Mucosa of descending colon (tissue), 3 donors: ENCODE data around the gene CCT7. TPM values are rescaled to one million over a fixed set of nuclear protein-coding genes. Genes with fewer than 3 reads are reported as not detected.

ENCODE experiments used
- ATAC-seq: fragments of 200-7000 bp; cut with Tn5 transposase; one replicate; pipeline ENCODE4 v1.9.1; 2020; ENCODE audit warnings: mild to moderate bottlenecking, moderate library complexity
- DNase-seq, 3 donors: peaks; one replicate each; pipeline ENCODE4 v3.0.0-alpha.2; 2020
- H3K36me3 ChIP-seq: fragments of 200-600 bp; one replicate; pipeline ENCODE4 v1.8.0; 2021; ENCODE audit warnings: low read depth, mild to moderate bottlenecking
- H3K4me1 ChIP-seq: fragments of 200-600 bp; one replicate; pipeline ENCODE4 v1.8.0; 2021; ENCODE audit warnings: low read depth, mild to moderate bottlenecking
- H3K4me3 ChIP-seq: fragments of 200-600 bp; one replicate; pipeline ENCODE4 v1.8.0; 2021; ENCODE audit warnings: mild to moderate bottlenecking
- H3K9me3 ChIP-seq: fragments of 200-600 bp; one replicate; pipeline ENCODE4 v1.8.0; 2021; ENCODE audit warnings: mild to moderate bottlenecking
- CTCF ChIP-seq: fragments of 200-600 bp; IDR thresholded peaks from one replicate; pipeline ENCODE4 v1.8.0; 2022; ENCODE audit warnings: antibody characterized with exemption, mild to moderate bottlenecking
- intact Hi-C, 2 donors: fragments of 100-400 bp; cut with DNase I in 1 of 2; cut with micrococcal nuclease in 1 of 2; formaldehyde crosslinking; loops; one replicate each; pipeline versions ENCODE4 v1.11.0 to v1.11.1; 2022; cut with DNase I, micrococcal nuclease
- total RNA-seq, 3 donors: library from RNA; stranded (reverse); fragmentation: NEBNext Ultra II Directional in 2 of 3; extraction: Animal tissue kit (Norgen Biotek cat#: 25700) in 2 of 3; gene quantifications; one replicate each; pipeline versions ENCODE4 v1.2.1 to v1.2.4, GENCODE V29; 2021 to 2023
- donor health status: DM: no; HTN: no; CAD: no; lungs with moderate emphysema.
- donor health status: DM: no; HTN: no; CAD: no.
- donor health status: DM: no; HTN: yes; CAD: no.

CCT7 gene
- total RNA-seq, 3 donors from 2014 or later = 132 to 207 (median 144) TPM

GRCh38 chr2:73268366-73268829 is 34.3 kb downstream of the CCT7 start:
- no peak overlapping the region for H3K4me3 ChIP-seq
- ATAC-seq = no peak
- peaks cover 10% of the 10 kb centered on the region for H3K4me1 ChIP-seq
- TF ChIP-seq CTCF = no peak
- intact Hi-C loops = no loop called here
- H3K36me3 ChIP-seq = no peaks in the 10 kb centered on the region
- no peak for DNase-seq
- no peaks in the 10 kb centered on the region for H3K9me3 ChIP-seq

GRCh38 chr2:73268830-73269685 is 35.0 kb downstream of the CCT7 start:
- DNase-seq = peak; percentile 84 to 90 (median 85)
- ATAC-seq = peak; percentile 89

GRCh38 chr2:73269686-73270465 is 35.8 kb downstream of the CCT7 start:
- intact Hi-C loops = no loop called here

More at GRCh38 chr2:73268830-73269685, 35.0 kb downstream of the CCT7 start:
- no peaks in the 10 kb centered on the region for H3K9me3 ChIP-seq
- H3K4me1 ChIP-seq = peaks cover 10% of the 10 kb centered on the region
- TF ChIP-seq CTCF = no peak
- H3K36me3 ChIP-seq = no peaks in the 10 kb centered on the region
- intact Hi-C loops = no loop called here
- H3K4me3 ChIP-seq = peak overlapping the region; percentile 17

GRCh38 chr2:73272270-73272669 is 38.2 kb downstream of the CCT7 start:
- no peaks in the 10 kb centered on the region for H3K9me3 ChIP-seq
- H3K4me1 ChIP-seq = peaks cover 10% of the 10 kb centered on the region
- DNase-seq (no peak), ATAC-seq (no peak)
- intact Hi-C loops = no loop called here
- no peaks in the 10 kb centered on the region for H3K36me3 ChIP-seq
- TF ChIP-seq CTCF = no peak
- no peak overlapping the region for H3K4me3 ChIP-seq

More at GRCh38 chr2:73269686-73270465, 35.8 kb downstream of the CCT7 start:
- H3K4me3 ChIP-seq = peak overlapping the region; percentile 17
- ATAC-seq (no peak), DNase-seq (no peak)
- H3K9me3 ChIP-seq = no peaks in the 10 kb centered on the region
- no peak for TF ChIP-seq CTCF
- no peaks in the 10 kb centered on the region for H3K36me3 ChIP-seq
- H3K4me1 ChIP-seq = peaks cover 10% of the 10 kb centered on the region

GRCh38 chr2:73279852-73280251 is 45.7 kb downstream of the CCT7 start:
- DNase-seq (no peak), ATAC-seq (no peak)
- no peak overlapping the region for H3K4me3 ChIP-seq
- H3K4me1 ChIP-seq = peaks cover 8% of the 10 kb centered on the region
- H3K36me3 ChIP-seq = no peaks in the 10 kb centered on the region
- H3K9me3 ChIP-seq = no peaks in the 10 kb centered on the region
- no peak for TF ChIP-seq CTCF
- intact Hi-C loops = no loop called here
